ENCODE data around the gene COL23A1. TPM values are rescaled to one million over a fixed set of nuclear protein-coding genes. Genes with fewer than 3 reads are reported as not detected.

Gene COL23A1
- total and polyA plus RNA-seq, 2 of the 13 experiments (the other 11 are each of a cell fraction or from before 2014, with no cell fraction given) = not detected

DNA sequence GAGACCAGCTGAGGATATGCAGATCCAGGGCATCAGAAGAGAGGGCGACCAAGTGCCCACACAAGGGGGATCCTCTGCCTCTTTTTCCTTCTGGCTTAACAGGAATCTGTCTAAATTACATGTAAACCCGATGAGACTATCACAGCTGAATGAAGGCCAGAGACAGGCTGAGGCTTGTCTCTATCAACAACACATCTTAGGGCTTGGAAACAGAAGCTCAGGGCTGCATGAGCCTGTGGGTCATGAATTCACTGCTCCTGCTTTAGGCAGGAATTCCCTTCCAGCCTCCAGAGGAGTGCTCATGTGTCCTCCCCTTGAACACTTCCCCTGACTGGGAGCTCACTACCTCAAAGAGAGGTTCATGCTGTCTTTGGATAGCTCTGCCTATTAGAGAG is 251.4 kb downstream of the COL23A1 start:
- intact Hi-C loops (cut with micrococcal nuclease; ENCODE audit: unreplicated experiment) = no loop called here
- no TSS peak for BruUV-seq (replicated peaks)
- CTCF ChIA-PET (ENCODE audit: low intra/inter-chr PET ratio, low total read pairs) = no interaction called here

More for the DNA sequence above, 251.4 kb downstream of the COL23A1 start:
- POLR2A ChIA-PET = no interaction called here
- Histone ChIP-seq H3K9ac (ENCODE audit: insufficient read depth, low read depth, low read length) (no peak overlapping the region), H3K27me3 (ENCODE audit: control insufficient read depth in 1 of 2, insufficient read depth in 2 of 2, low read length in 2 of 2) (peaks cover 5 to 38% of the 10 kb centered on the region in 2 experiments; a peak in 4 of 5 replicates), H3K36me3 (replicated peaks in 1 of 2; ENCODE audit: control insufficient read depth in 1 of 2, insufficient read depth in 2 of 2, low read length in 2 of 2) (no peaks in the 10 kb centered on the region), H3K4me3 (replicated peaks in 1 of 3; ENCODE audit: insufficient read depth in 1 of 3, low read depth in 2 of 3, low read length in 3 of 3) (no peak overlapping the region), H3K9me3 (ENCODE audit: low read length) (no peaks in the 10 kb centered on the region), H3K27ac (ENCODE audit: extremely low read length, insufficient read depth, low read length) (no peak overlapping the region), H4K20me1 (ENCODE audit: insufficient read depth, low read length) (no peaks in the 10 kb centered on the region), H3K4me1 (ENCODE audit: insufficient read depth, low read length) (peaks cover 6% of the 10 kb centered on the region; the same call in 1 of the 2 replicates), H2AFZ (ENCODE audit: low read length) (no peak overlapping the region), H3K79me2 (ENCODE audit: insufficient read depth, low read length) (no peaks in the 10 kb centered on the region), H3K4me2 (ENCODE audit: low read depth, low read length) (no peak overlapping the region)
- in situ Hi-C loops (cut with HindIII; ENCODE audit: extremely low pct_ligation_motif_present, low pct_unique_long_range_greater_than_20kb) = no loop called here
- FAIRE-seq (no peak), DNase-seq (ENCODE audit: low spot score) (no peak), ATAC-seq (no peak)
- 14% methylated on average over 2 of the region's 2 CpGs for WGBS (ENCODE audit: low lambda C conversion rate)
- no peak for TF ChIP-seq ZNF205 (CRISPR knock-in tag; IDR thresholded peaks at IDR 0.05)
- TF ChIP-seq WIZ (CRISPR knock-in tag; IDR thresholded peaks at IDR 0.05) = no peak
- TF ChIP-seq, protein P1, sequence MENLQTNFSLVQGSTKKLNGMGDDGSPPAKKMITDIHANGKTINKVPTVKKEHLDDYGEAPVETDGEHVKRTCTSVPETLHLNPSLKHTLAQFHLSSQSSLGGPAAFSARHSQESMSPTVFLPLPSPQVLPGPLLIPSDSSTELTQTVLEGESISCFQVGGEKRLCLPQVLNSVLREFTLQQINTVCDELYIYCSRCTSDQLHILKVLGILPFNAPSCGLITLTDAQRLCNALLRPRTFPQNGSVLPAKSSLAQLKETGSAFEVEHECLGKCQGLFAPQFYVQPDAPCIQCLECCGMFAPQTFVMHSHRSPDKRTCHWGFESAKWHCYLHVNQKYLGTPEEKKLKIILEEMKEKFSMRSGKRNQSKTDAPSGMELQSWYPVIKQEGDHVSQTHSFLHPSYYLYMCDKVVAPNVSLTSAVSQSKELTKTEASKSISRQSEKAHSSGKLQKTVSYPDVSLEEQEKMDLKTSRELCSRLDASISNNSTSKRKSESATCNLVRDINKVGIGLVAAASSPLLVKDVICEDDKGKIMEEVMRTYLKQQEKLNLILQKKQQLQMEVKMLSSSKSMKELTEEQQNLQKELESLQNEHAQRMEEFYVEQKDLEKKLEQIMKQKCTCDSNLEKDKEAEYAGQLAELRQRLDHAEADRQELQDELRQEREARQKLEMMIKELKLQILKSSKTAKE (CRISPR knock-in tag; IDR thresholded peaks at IDR 0.05; ENCODE audit: borderline replicate concordance) = no peak
- TF ChIP-seq NR2C2 (CRISPR knock-in tag; IDR thresholded peaks at IDR 0.05; ENCODE audit: borderline replicate concordance) = no peak
- no peak for TF ChIP-seq ZNF180 (CRISPR knock-in tag; IDR thresholded peaks at IDR 0.05; ENCODE audit: borderline replicate concordance, low read depth)
- no peak for TF ChIP-seq ZKSCAN1 (IDR thresholded peaks at IDR 0.05; ENCODE audit: low read length)
- no peak for TF ChIP-seq ZZZ3 (CRISPR knock-in tag; IDR thresholded peaks at IDR 0.05; ENCODE audit: borderline replicate concordance)
- no peak for TF ChIP-seq ZNF136 (CRISPR knock-in tag; IDR thresholded peaks at IDR 0.05; ENCODE audit: low read depth)
- TF ChIP-seq GPN1 (CRISPR knock-in tag; IDR thresholded peaks at IDR 0.05; ENCODE audit: borderline replicate concordance) = no peak
- TF ChIP-seq ZNF879 (CRISPR knock-in tag; IDR thresholded peaks at IDR 0.05) = no peak
- no peak for TF ChIP-seq SNRNP70 (IDR thresholded peaks at IDR 0.05; ENCODE audit: low read depth, low read length)
